OCI-LY3 (cell line): ENCODE data around the gene TCF4.

Source experiments
- EZH2phosphoT487 ChIP-seq: fragments of 200-600 bp; shearing (Covaris generic); IDR thresholded peaks from 2 replicates; pipeline ENCODE4 v1.6.1; 2018; ENCODE audit warnings: antibody characterized with exemption, mixed run types, low read depth
- TF ChIP-seq, protein P1 (sequence below): fragments of 200-600, 300-600 bp; sonication (generic); IDR thresholded peaks from 2 replicates; pipeline ENCODE4 v1.5.1; 2014; ENCODE audit warnings: antibody characterized with exemption, low read length, low read depth

DNA sequence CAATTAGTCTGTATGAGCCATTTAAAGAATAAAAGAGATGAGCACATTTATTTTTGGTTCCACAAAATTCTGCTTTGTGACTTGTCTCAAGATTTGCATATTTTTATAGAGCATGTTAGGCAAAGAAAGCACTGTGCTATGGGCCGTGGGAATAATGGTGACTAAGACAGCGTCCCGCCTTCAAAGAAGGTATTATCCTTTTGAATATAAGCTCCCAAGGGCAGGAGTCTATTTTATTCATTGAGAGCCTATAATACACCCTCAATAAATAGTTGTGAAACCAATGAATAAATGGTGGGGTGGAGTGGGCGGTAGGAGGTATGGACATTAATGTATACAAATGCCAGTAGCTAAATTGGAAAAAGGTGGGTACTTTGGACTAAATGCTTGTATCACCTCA lies 20.5 kb upstream of the TCF4 start:
- TF ChIP-seq, protein P1, sequence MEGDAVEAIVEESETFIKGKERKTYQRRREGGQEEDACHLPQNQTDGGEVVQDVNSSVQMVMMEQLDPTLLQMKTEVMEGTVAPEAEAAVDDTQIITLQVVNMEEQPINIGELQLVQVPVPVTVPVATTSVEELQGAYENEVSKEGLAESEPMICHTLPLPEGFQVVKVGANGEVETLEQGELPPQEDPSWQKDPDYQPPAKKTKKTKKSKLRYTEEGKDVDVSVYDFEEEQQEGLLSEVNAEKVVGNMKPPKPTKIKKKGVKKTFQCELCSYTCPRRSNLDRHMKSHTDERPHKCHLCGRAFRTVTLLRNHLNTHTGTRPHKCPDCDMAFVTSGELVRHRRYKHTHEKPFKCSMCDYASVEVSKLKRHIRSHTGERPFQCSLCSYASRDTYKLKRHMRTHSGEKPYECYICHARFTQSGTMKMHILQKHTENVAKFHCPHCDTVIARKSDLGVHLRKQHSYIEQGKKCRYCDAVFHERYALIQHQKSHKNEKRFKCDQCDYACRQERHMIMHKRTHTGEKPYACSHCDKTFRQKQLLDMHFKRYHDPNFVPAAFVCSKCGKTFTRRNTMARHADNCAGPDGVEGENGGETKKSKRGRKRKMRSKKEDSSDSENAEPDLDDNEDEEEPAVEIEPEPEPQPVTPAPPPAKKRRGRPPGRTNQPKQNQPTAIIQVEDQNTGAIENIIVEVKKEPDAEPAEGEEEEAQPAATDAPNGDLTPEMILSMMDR = no peak
- no peak for TF ChIP-seq EZH2phosphoT487
